SK-N-MC (cell line): ENCODE results near the gene SBF2.

Experiments
- EZH2 ChIP-seq: fragments of 200-600 bp; sonication (generic); IDR thresholded peaks from one replicate; pipeline ENCODE4 v1.6.1; 2017; ENCODE audit warnings: antibody characterized with exemption
- FOXP2 ChIP-seq: optimal IDR thresholded peaks from 2 replicates; pipeline ENCODE3; 2011; ENCODE audit warnings: mild to moderate bottlenecking, moderate library complexity; ENCODE audit not compliant: insufficient read depth; ENCODE audit errors: extremely low read length, control extremely low read depth
- POLR2AphosphoS5 ChIP-seq: IDR thresholded peaks from 2 replicates; pipeline ENCODE4 v1.6.1; 2012; ENCODE audit warnings: mild to moderate bottlenecking, low read depth, low read length, borderline replicate concordance

DNA sequence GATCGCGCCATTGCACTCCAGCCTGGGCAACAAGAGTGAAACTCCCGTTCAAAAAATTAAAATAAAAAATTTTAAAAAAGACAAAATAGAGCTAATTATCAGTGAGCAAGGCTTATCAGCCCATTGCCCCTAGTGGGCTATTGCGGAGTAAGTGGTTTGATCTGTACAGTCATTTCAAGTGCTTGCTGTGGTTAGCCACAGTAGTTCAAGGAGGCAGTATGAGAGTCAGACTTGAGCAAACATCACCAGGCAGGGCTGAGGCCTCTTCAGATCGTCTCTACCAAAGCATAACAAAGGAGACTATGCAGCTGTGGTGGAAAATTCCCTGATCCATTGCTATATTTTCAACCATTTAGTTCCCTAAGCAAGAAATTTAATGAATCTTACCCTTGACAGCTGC is 4.3 kb upstream of the SBF2 start:
- TF ChIP-seq POLR2AphosphoS5, result no peak
- TF ChIP-seq EZH2, result no peak
- TF ChIP-seq FOXP2, result no peak
